Astrocyte (in vitro differentiated cells and primary cell): ENCODE results near the gene PTX4. TPM values are rescaled to one million over a fixed set of nuclear protein-coding genes. Genes with fewer than 3 reads are reported as not detected.
A peak's percentile ranks its signal among the peaks of the same experiment; 100 is the strongest.

Experiments used
- DNase-seq: peaks from one replicate; pipeline ENCODE4 v3.0.0-alpha.2; 2010; ENCODE audit warnings: low read depth
- FAIRE-seq: peaks from 2 replicates; lab custom pipeline; 2011; peaks lifted over from hg19 to GRCh38; lab: Jason Lieb, UNC
- H2AFZ ChIP-seq: 2 replicates; pipeline ENCODE4 v1.6.0; 2012; ENCODE audit warnings: low read depth, low read length, inconsistent platforms
- H3K27ac ChIP-seq: 2 replicates; pipeline ENCODE4 v1.5.1; 2011; ENCODE audit warnings: low read depth, low read length, inconsistent platforms
- H3K27me3 ChIP-seq: 2 replicates; pipeline ENCODE4 v1.6.0; 2011; ENCODE audit warnings: low read length, inconsistent platforms; ENCODE audit not compliant: insufficient read depth
- H3K36me3 ChIP-seq: 2 replicates; pipeline ENCODE4 v1.5.1; 2011; ENCODE audit warnings: low read length, inconsistent platforms; ENCODE audit not compliant: insufficient read depth
- H3K4me1 ChIP-seq: 2 replicates; pipeline ENCODE4 v1.5.1; 2011; ENCODE audit warnings: low read length, inconsistent platforms; ENCODE audit not compliant: insufficient read depth
- H3K4me2 ChIP-seq: 2 replicates; pipeline ENCODE4 v1.6.0; 2012; ENCODE audit warnings: low read length, inconsistent platforms
- H3K4me3 ChIP-seq: 2 replicates; pipeline ENCODE4 v1.5.1; 2011; ENCODE audit warnings: low read depth, mild to moderate bottlenecking, low read length, inconsistent platforms; ENCODE audit not compliant: insufficient read depth
- H3K79me2 ChIP-seq: 2 replicates; pipeline ENCODE4 v1.6.0; 2012; ENCODE audit warnings: mild to moderate bottlenecking, low read length, inconsistent platforms; ENCODE audit not compliant: insufficient read depth
- H3K9ac ChIP-seq: 2 replicates; pipeline ENCODE4 v1.6.0; 2012; ENCODE audit warnings: mild to moderate bottlenecking, low read length, inconsistent platforms
- H3K9me3 ChIP-seq: 2 replicates; pipeline ENCODE4 v1.5.1; 2012; ENCODE audit warnings: low read depth, mild to moderate bottlenecking, low read length, inconsistent platforms; ENCODE audit not compliant: insufficient read depth
- H4K20me1 ChIP-seq: 2 replicates; pipeline ENCODE4 v1.6.0; 2012; ENCODE audit warnings: low read length, inconsistent platforms; ENCODE audit not compliant: insufficient read depth
- H3K27ac Mint-ChIP-seq: one replicate; pipeline ENCODE4 v1.8.0; 2021; ENCODE audit warnings: mild to moderate bottlenecking, mixed read lengths; ENCODE audit not compliant: unreplicated experiment
- H3K27me3 Mint-ChIP-seq: one replicate; pipeline ENCODE4 v1.8.0; 2021; ENCODE audit warnings: low read depth, mixed read lengths; ENCODE audit not compliant: unreplicated experiment
- H3K36me3 Mint-ChIP-seq: one replicate; pipeline ENCODE4 v1.8.0; 2021; ENCODE audit warnings: low read depth, mixed read lengths; ENCODE audit not compliant: unreplicated experiment
- H3K4me1 Mint-ChIP-seq: one replicate; pipeline ENCODE4 v1.8.0; 2021; ENCODE audit warnings: low read depth, mixed read lengths; ENCODE audit not compliant: unreplicated experiment
- H3K4me3 Mint-ChIP-seq: one replicate; pipeline ENCODE4 v1.8.0; 2021; ENCODE audit warnings: mild to moderate bottlenecking, moderate library complexity, mixed read lengths; ENCODE audit not compliant: unreplicated experiment
- H3K9me3 Mint-ChIP-seq: one replicate; pipeline ENCODE4 v1.8.0; 2021; ENCODE audit warnings: mild to moderate bottlenecking, mixed read lengths; ENCODE audit not compliant: unreplicated experiment
- CTCF ChIP-seq: IDR thresholded peaks from 2 replicates; pipeline ENCODE4 v1.5.1; 2011; ENCODE audit warnings: low read depth, mild to moderate bottlenecking, inconsistent platforms, low read length, moderate library complexity; ENCODE audit not compliant: insufficient read depth
- EZH2 ChIP-seq: IDR thresholded peaks from 2 replicates; pipeline ENCODE4 v1.6.1; 2012; ENCODE audit warnings: mild to moderate bottlenecking, low read length, inconsistent platforms; ENCODE audit not compliant: insufficient read depth
- total RNA-seq: library from RNA; stranded (reverse); gene quantifications from 2 replicates; pipeline ENCODE4 v1.2.1, GENCODE V29; 2021

Gene PTX4
- total RNA-seq, 1 donor from 2014 or later = not detected

GRCh38 chr16:1537138-1537577, 48.4 kb upstream of the PTX4 start:
- Histone ChIP-seq H3K27me3 (no peaks in the 10 kb centered on the region), H3K4me3 (no peak overlapping the region), H3K9ac (no peak overlapping the region), H3K79me2 (peaks cover 20% of the 10 kb centered on the region), H3K4me2 (no peak overlapping the region), H3K9me3 (no peaks in the 10 kb centered on the region), H4K20me1 (peaks cover 11% of the 10 kb centered on the region), H3K27ac (no peak overlapping the region), H3K36me3 (no peaks in the 10 kb centered on the region), H2AFZ (no peak overlapping the region), H3K4me1 (peaks cover 4% of the 10 kb centered on the region)
- DNase-seq (no peak), FAIRE-seq (no peak)
- Mint-ChIP-seq H3K4me3 (no peak overlapping the region), H3K27me3 (peaks cover 5% of the 10 kb centered on the region), H3K36me3 (peaks cover 4% of the 10 kb centered on the region), H3K27ac (no peak overlapping the region), H3K4me1 (no peaks in the 10 kb centered on the region), H3K9me3 (no peaks in the 10 kb centered on the region)
- TF ChIP-seq EZH2 = no peak
- no peak for TF ChIP-seq CTCF

- no peaks in the 10 kb centered on the region for H3K36me3 ChIP-seq
- no peak overlapping the region for H3K9ac ChIP-seq
- no peak for DNase-seq
- Mint-ChIP-seq H3K9me3 (no peaks in the 10 kb centered on the region), H3K36me3 (peaks cover 4% of the 10 kb centered on the region), H3K4me3 (no peak overlapping the region), H3K27ac (no peak overlapping the region), H3K27me3 (peaks cover 5% of the 10 kb centered on the region), H3K4me1 (no peaks in the 10 kb centered on the region)
- no peak for FAIRE-seq
- no peak overlapping the region for H2AFZ ChIP-seq
- no peak overlapping the region for H3K27ac ChIP-seq
- H4K20me1 ChIP-seq = peaks cover 11% of the 10 kb centered on the region
- no peak overlapping the region for H3K4me2 ChIP-seq
- H3K9me3 ChIP-seq = no peaks in the 10 kb centered on the region
- H3K4me1 ChIP-seq = peaks cover 4% of the 10 kb centered on the region
- no peaks in the 10 kb centered on the region for H3K27me3 ChIP-seq
- H3K79me2 ChIP-seq = peaks cover 20% of the 10 kb centered on the region
- H3K4me3 ChIP-seq = no peak overlapping the region
- no peak for TF ChIP-seq EZH2
- TF ChIP-seq CTCF = no peak
These were observed 47.9 kb upstream of the PTX4 start for GRCh38 chr16:1536601-1537000.

- no peak for FAIRE-seq
- H3K4me3 Mint-ChIP-seq = no peak overlapping the region
These were observed 46.9 kb upstream of the PTX4 start for GRCh38 chr16:1535391-1536291.

More at GRCh38 chr16:1535391-1536291, 46.9 kb upstream of the PTX4 start:
- Histone ChIP-seq H2AFZ (no peak overlapping the region), H3K9ac (no peak overlapping the region), H3K27ac (no peak overlapping the region), H3K4me2 (peak overlapping the region; percentile 64), H3K36me3 (no peaks in the 10 kb centered on the region), H4K20me1 (peaks cover 11% of the 10 kb centered on the region), H3K27me3 (no peaks in the 10 kb centered on the region), H3K9me3 (no peaks in the 10 kb centered on the region), H3K4me1 (peaks cover 4% of the 10 kb centered on the region), H3K79me2 (peaks cover 20% of the 10 kb centered on the region), H3K4me3 (peak overlapping the region; percentile 39)
- Mint-ChIP-seq H3K36me3 (peaks cover 4% of the 10 kb centered on the region), H3K27me3 (peaks cover 2% of the 10 kb centered on the region), H3K9me3 (no peaks in the 10 kb centered on the region), H3K27ac (no peak overlapping the region), H3K4me1 (no peaks in the 10 kb centered on the region)
- TF ChIP-seq EZH2 (no peak), CTCF (no peak)
- no peak for DNase-seq
